Activated gamma-delta T cell treated with anti-CD3 and anti-CD28 coated beads, Interleukin-2, amount 50 U/mL, for 16 hours (primary cell): Measurements from ENCODE around the gene RPL11.
A peak's percentile ranks its signal among the peaks of the same experiment; 100 is the strongest.
"Not testable (repeated sequence)": the region's sequence is repeated elsewhere in the genome, so short reads cannot be mapped to it uniquely, and the experiment has no call there.

Source experiments
- DNase-seq: peaks from one replicate; pipeline ENCODE4 v3.0.0-alpha.2; 2020; ENCODE audit warnings: low read depth

The RPL11 gene

GRCh38 chr1:23691499-23692307 is at the start of gene RPL11:
TSS of gene RPL11 (plus strand) at chr1:23691806. CDS start at chr1:23691824, 18 bp downstream.
- DNase-seq: peak; percentile 81

- no peak for DNase-seq
Observed at GRCh38 chr1:23643736-23644554, 47.7 kb upstream of the RPL11 start.

- DNase-seq: no peak
Observed at GRCh38 chr1:23644555-23644866, 47.1 kb upstream of the RPL11 start.

GRCh38 chr1:23645338-23645737 is 46.3 kb upstream of the RPL11 start:
- DNase-seq: no peak

- DNase-seq: no peak
Observed at GRCh38 chr1:23646091-23646490, 45.5 kb upstream of the RPL11 start.

GRCh38 chr1:23646541-23646940 is 45.1 kb upstream of the RPL11 start:
- DNase-seq: no peak

GRCh38 chr1:23648576-23648975 is 43.0 kb upstream of the RPL11 start:
- DNase-seq: no peak

GRCh38 chr1:23649157-23649556 is 42.4 kb upstream of the RPL11 start:
- DNase-seq: not testable (repeated sequence)

GRCh38 chr1:23650344-23650990 is 41.1 kb upstream of the RPL11 start:
- DNase-seq: no peak

GRCh38 chr1:23651069-23651808 is 40.4 kb upstream of the RPL11 start:
- no peak for DNase-seq

- peak; percentile 9 for DNase-seq
Observed at GRCh38 chr1:23657659-23658275, 33.8 kb upstream of the RPL11 start.

- no peak for DNase-seq
Observed at GRCh38 chr1:23660671-23661070, 30.9 kb upstream of the RPL11 start.

GRCh38 chr1:23661887-23662286 is 29.7 kb upstream of the RPL11 start:
- DNase-seq: no peak

GRCh38 chr1:23664837-23665795 is 26.5 kb upstream of the RPL11 start:
- DNase-seq: no peak

GRCh38 chr1:23667411-23667810 is 24.2 kb upstream of the RPL11 start:
- DNase-seq: no peak

GRCh38 chr1:23670709-23671108 is 20.9 kb upstream of the RPL11 start:
- no peak for DNase-seq

GRCh38 chr1:23673086-23673813 is 18.4 kb upstream of the RPL11 start:
- DNase-seq: no peak

- no peak for DNase-seq
Observed at GRCh38 chr1:23679815-23680214, 11.8 kb upstream of the RPL11 start.

- DNase-seq: no peak
Observed at GRCh38 chr1:23682946-23683345, 8.7 kb upstream of the RPL11 start.

GRCh38 chr1:23684415-23684814 is 7.2 kb upstream of the RPL11 start:
- no peak for DNase-seq
